Activated T-cell treated with anti-CD3 and anti-CD28 coated beads, Interleukin-2, amount 50 U/mL, for 72 hours (primary cell): ENCODE data around the gene ZNF626. TPM values are rescaled to one million over a fixed set of nuclear protein-coding genes. Genes with fewer than 3 reads are reported as not detected.
"Not testable (repeated sequence)": the region's sequence is repeated elsewhere in the genome, so short reads cannot be mapped to it uniquely, and the experiment has no call there.

ENCODE experiments used
- ATAC-seq, 2 donors: fragments of 150-1000 bp; cut with Tn5 transposase; replicated peaks in 1 of 2; 2 replicates each; pipeline ENCODE4 v1.10.0; 2021; ENCODE audit warnings: moderate library complexity in 2 of 2, mild to moderate bottlenecking in 1 of 2
- DNase-seq, 2 donors: peaks; one replicate each; pipeline ENCODE4 v3.0.0; 2021 to 2022; ENCODE audit warnings: mixed read lengths in 1 of 2
- H3K27ac Mint-ChIP-seq: one replicate; pipeline ENCODE4 v1.8.0; 2022; ENCODE audit warnings: mild to moderate bottlenecking, moderate library complexity, mixed read lengths
- H3K27me3 Mint-ChIP-seq: one replicate; pipeline ENCODE4 v1.8.0; 2022; ENCODE audit warnings: low read depth, mixed read lengths
- H3K36me3 Mint-ChIP-seq, 2 donors: one replicate each; pipeline ENCODE4 v1.8.0; 2022; ENCODE audit warnings: mixed read lengths in 2 of 2, mild to moderate bottlenecking in 1 of 2; ENCODE audit not compliant: insufficient read depth in 2 of 2
- H3K4me1 Mint-ChIP-seq: one replicate; pipeline ENCODE4 v1.8.0; 2022; ENCODE audit warnings: low read depth, mixed read lengths
- H3K4me3 Mint-ChIP-seq, 2 donors: one replicate each; pipeline ENCODE4 v1.8.0; 2022; ENCODE audit warnings: mild to moderate bottlenecking in 2 of 2, mixed read lengths in 2 of 2, moderate library complexity in 2 of 2
- H3K9me3 Mint-ChIP-seq, 2 donors: one replicate each; pipeline ENCODE4 v1.8.0; 2022; ENCODE audit warnings: mixed read lengths in 2 of 2
- total RNA-seq, 2 donors: library from RNA; stranded (reverse); gene quantifications; one replicate each; pipeline ENCODE4 v1.2.3, GENCODE V29; 2022

Gene ZNF626
- total RNA-seq = 10 to 100 TPM in 1 of 2 donors, 1 to 10 TPM in 1; 9.1 to 13.2 TPM

- Mint-ChIP-seq H3K27ac (peak within 1 kb of the TSS; percentile 93), H3K4me3 (peak within 1 kb of the TSS; percentile 91 to 96), H3K27me3 (no peaks in the 10 kb centered on the region), H3K9me3 (peaks cover 7 to 10% of the 10 kb centered on the region in 2 donors), H3K4me1 (peaks cover 14% of the 10 kb centered on the region), H3K36me3 (peaks cover 30 to 50% of the 10 kb centered on the region in 2 donors)
- peak; percentile 90 to 91 for DNase-seq
- ATAC-seq = peak; percentile 99
Measured at GRCh38 chr19:20661150-20661819, at the start of gene ZNF626. Gene ZNF626 (minus strand): TSS chr19:20661571. CDS start chr19:20661446, 125 bp downstream.

GRCh38 chr19:20669263-20669662 lies 7.9 kb upstream of the ZNF626 start:
- no peak overlapping the region for H3K27ac Mint-ChIP-seq
- no peaks in the 10 kb centered on the region for H3K27me3 Mint-ChIP-seq
- no peak overlapping the region for H3K4me3 Mint-ChIP-seq
- ATAC-seq = no peak
- DNase-seq = no peak
- H3K36me3 Mint-ChIP-seq = peaks cover 2 to 6% of the 10 kb centered on the region in 2 donors
- H3K9me3 Mint-ChIP-seq = peaks cover 0 to 2% of the 10 kb centered on the region in 2 donors
- peaks cover 6% of the 10 kb centered on the region for H3K4me1 Mint-ChIP-seq

GRCh38 chr19:20667281-20667680 lies 5.9 kb upstream of the ZNF626 start:
- DNase-seq = no peak
- Mint-ChIP-seq H3K4me1 (peaks cover 8% of the 10 kb centered on the region), H3K27me3 (no peaks in the 10 kb centered on the region), H3K4me3 (no peak overlapping the region), H3K27ac (no peak overlapping the region), H3K9me3 (peaks cover under 1 to 2% of the 10 kb centered on the region in 2 donors), H3K36me3 (peaks cover 4 to 16% of the 10 kb centered on the region in 2 donors)
- no peak for ATAC-seq

- ATAC-seq (no peak), DNase-seq (no peak)
- peaks cover 8 to 23% of the 10 kb centered on the region in 2 donors for H3K36me3 Mint-ChIP-seq
- H3K9me3 Mint-ChIP-seq = peaks cover 2 to 4% of the 10 kb centered on the region in 2 donors
- H3K27me3 Mint-ChIP-seq = no peaks in the 10 kb centered on the region
- H3K4me3 Mint-ChIP-seq = peak overlapping the region in 1 of 2 donors; percentile 65
- no peak overlapping the region for H3K27ac Mint-ChIP-seq
- H3K4me1 Mint-ChIP-seq = peaks cover 14% of the 10 kb centered on the region
Measured at GRCh38 chr19:20664901-20665781, 3.8 kb upstream of the ZNF626 start.

- ATAC-seq, H3K27me3 Mint-ChIP-seq, H3K9me3 Mint-ChIP-seq, DNase-seq: not testable (repeated sequence)
- Mint-ChIP-seq H3K4me3 (peak overlapping the region; percentile 51 to 65), H3K4me1 (peaks cover 14% of the 10 kb centered on the region), H3K36me3 (peaks cover 12 to 28% of the 10 kb centered on the region in 2 donors), H3K27ac (peak overlapping the region; percentile 39)
Measured at GRCh38 chr19:20664475-20664874, 3.1 kb upstream of the ZNF626 start.

- DNase-seq (no peak), ATAC-seq (no peak)
- peaks cover 14% of the 10 kb centered on the region for H3K4me1 Mint-ChIP-seq
- no peak overlapping the region for H3K27ac Mint-ChIP-seq
- no peaks in the 10 kb centered on the region for H3K27me3 Mint-ChIP-seq
- H3K4me3 Mint-ChIP-seq = no peak overlapping the region
- H3K36me3 Mint-ChIP-seq = peaks cover 24 to 40% of the 10 kb centered on the region in 2 donors
- peaks cover 4 to 8% of the 10 kb centered on the region in 2 donors for H3K9me3 Mint-ChIP-seq
Measured at GRCh38 chr19:20662421-20663105, 1.2 kb upstream of the ZNF626 start.

- DNase-seq = peak in 1 of 2 donors; percentile 11
Measured at GRCh38 chr19:20660473-20661140, 764 bp downstream of the ZNF626 start.

GRCh38 chr19:20640545-20640944 lies 20.8 kb downstream of the ZNF626 start:
- DNase-seq (no peak), ATAC-seq (no peak)
- H3K4me1 Mint-ChIP-seq = no peaks in the 10 kb centered on the region
- H3K27ac Mint-ChIP-seq = no peak overlapping the region
- peaks cover 32 to 52% of the 10 kb centered on the region in 2 donors for H3K36me3 Mint-ChIP-seq
- H3K9me3 Mint-ChIP-seq = peaks cover 11 to 25% of the 10 kb centered on the region in 2 donors
- no peaks in the 10 kb centered on the region for H3K27me3 Mint-ChIP-seq
- no peak overlapping the region for H3K4me3 Mint-ChIP-seq

More at GRCh38 chr19:20660473-20661140, 764 bp downstream of the ZNF626 start:
- Mint-ChIP-seq H3K4me1 (peaks cover 14% of the 10 kb centered on the region), H3K4me3 (peak overlapping the region; percentile 91 to 96), H3K9me3 (peaks cover 7 to 10% of the 10 kb centered on the region in 2 donors), H3K27ac (peak overlapping the region; percentile 87), H3K27me3 (no peaks in the 10 kb centered on the region), H3K36me3 (peaks cover 33 to 56% of the 10 kb centered on the region in 2 donors)
- ATAC-seq = no peak

GRCh38 chr19:20640023-20640422 lies 21.3 kb downstream of the ZNF626 start:
- ATAC-seq (no peak), DNase-seq (no peak)
- no peak overlapping the region for H3K27ac Mint-ChIP-seq
- H3K4me3 Mint-ChIP-seq = no peak overlapping the region
- peaks cover 9 to 22% of the 10 kb centered on the region in 2 donors for H3K9me3 Mint-ChIP-seq
- H3K4me1 Mint-ChIP-seq = no peaks in the 10 kb centered on the region
- H3K36me3 Mint-ChIP-seq = peaks cover 29 to 54% of the 10 kb centered on the region in 2 donors
- H3K27me3 Mint-ChIP-seq = no peaks in the 10 kb centered on the region

- H3K4me1 Mint-ChIP-seq, ATAC-seq, DNase-seq, H3K27me3 Mint-ChIP-seq, H3K4me3 Mint-ChIP-seq, H3K27ac Mint-ChIP-seq: not testable (repeated sequence)
- H3K36me3 Mint-ChIP-seq = peaks cover 8 to 19% of the 10 kb centered on the region in 2 donors
- peaks cover 5 to 14% of the 10 kb centered on the region in 2 donors for H3K9me3 Mint-ChIP-seq
Measured at GRCh38 chr19:20624560-20624959, 36.8 kb downstream of the ZNF626 start.

- Mint-ChIP-seq H3K4me3 (no peak overlapping the region), H3K27ac (no peak overlapping the region), H3K4me1 (no peaks in the 10 kb centered on the region), H3K36me3 (peaks cover 16% of the 10 kb centered on the region in 2 donors), H3K9me3 (peaks cover 12 to 29% of the 10 kb centered on the region in 2 donors), H3K27me3 (no peaks in the 10 kb centered on the region)
- no peak for ATAC-seq
- DNase-seq = no peak
Measured at GRCh38 chr19:20616071-20616470, 45.3 kb downstream of the ZNF626 start.

GRCh38 chr19:20614971-20615370 lies 46.4 kb downstream of the ZNF626 start:
- peaks cover 12 to 31% of the 10 kb centered on the region in 2 donors for H3K9me3 Mint-ChIP-seq
- H3K27me3 Mint-ChIP-seq = not testable (repeated sequence)
- peaks cover 16 to 18% of the 10 kb centered on the region in 2 donors for H3K36me3 Mint-ChIP-seq

More at GRCh38 chr19:20614971-20615370, 46.4 kb downstream of the ZNF626 start:
- not testable (repeated sequence) for H3K27ac Mint-ChIP-seq, H3K4me1 Mint-ChIP-seq, DNase-seq, H3K4me3 Mint-ChIP-seq, ATAC-seq
